Fibroblast of the conjunctiva (primary cell): ENCODE results near the gene MAP1A.
"Not testable (repeated sequence)": the region's sequence is repeated elsewhere in the genome, so short reads cannot be mapped to it uniquely, and the experiment has no call there.

Source experiments
- DNase-seq: peaks from one replicate; pipeline ENCODE4 v3.0.0-alpha.2; 2010; ENCODE audit warnings: low read depth

MAP1A gene

DNA sequence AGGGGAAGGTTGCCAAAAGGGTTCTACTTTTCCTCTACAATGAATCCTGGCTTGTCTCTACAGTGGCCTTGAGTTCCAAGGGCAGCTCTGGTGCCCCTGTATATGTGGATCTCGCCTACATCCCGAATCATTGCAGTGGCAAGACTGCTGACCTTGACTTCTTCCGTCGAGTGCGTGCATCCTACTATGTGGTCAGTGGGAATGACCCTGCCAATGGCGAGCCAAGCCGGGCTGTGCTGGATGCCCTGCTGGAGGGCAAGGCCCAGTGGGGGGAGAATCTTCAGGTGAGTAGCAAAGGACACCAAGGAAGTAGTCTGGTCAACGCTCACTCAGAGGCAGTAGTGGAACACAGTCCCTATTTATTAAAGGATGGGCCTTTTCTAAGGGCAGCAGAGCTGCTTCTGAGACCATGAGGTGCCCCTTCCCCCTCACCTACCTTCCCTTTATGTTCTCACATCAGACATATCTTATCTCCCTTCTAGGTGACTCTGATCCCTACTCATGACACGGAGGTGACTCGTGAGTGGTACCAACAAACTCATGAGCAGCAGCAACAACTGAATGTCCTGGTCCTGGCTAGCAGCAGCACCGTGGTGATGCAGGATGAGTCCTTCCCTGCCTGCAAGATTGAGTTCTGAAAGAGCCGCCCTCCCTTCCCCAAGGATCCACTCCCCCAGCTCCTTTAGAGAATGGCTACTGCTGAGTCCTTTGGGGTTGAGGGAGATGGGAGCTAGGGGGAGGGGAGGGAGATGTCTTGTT, 12.4 kb downstream of the MAP1A start:
- DNase-seq = no peak

DNA sequence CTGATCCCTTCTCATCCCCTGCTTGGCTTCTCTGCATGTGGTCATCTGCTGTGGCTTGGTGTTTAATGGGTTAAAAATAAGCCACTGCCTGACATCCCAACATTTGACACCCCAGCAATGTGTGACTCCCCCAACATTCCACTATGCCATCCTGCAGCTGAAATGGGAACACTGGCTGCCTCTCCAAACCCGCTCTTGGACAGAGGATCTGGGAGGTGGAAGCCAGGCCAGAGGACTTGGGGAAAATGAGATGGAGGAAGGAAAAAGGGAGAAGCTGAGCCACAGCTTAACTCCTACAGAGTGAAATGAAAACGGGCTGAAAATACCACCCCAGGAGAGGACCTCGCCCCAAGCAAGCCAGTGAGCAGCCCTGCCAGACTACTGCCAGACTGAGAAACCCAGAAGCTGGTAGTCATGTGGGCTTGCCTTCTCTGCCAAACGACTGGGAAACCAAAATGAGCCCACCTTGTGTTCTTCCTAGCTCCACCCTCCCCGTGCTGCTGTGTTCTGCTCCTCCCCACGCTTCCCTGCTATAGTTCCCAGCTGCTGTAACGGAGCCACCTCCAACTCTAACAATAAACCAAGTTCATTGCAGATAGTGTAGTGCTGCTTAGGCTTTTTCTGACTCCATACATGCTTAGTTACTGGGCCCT, 13.7 kb downstream of the MAP1A start:
- DNase-seq = no peak

DNA sequence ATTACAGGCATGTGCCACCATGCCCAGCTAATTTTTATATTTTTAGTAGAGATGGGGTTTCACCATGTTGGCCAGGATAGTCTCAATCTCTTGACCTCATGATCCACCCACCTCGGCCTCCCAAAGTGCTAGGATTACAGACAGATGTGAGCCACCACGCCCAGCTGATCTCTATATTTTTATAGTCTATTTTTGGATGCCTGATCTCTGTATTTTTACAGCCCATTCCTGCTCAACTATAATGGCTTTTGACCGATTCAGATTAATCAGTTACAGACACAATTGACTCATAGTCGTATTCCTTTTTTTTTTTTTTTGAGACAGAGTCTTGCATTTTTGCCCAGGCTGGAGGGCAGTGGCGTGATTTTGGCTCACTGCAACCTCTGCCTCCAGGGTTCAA, 15.4 kb downstream of the MAP1A start:
- not testable (repeated sequence) for DNase-seq

DNA sequence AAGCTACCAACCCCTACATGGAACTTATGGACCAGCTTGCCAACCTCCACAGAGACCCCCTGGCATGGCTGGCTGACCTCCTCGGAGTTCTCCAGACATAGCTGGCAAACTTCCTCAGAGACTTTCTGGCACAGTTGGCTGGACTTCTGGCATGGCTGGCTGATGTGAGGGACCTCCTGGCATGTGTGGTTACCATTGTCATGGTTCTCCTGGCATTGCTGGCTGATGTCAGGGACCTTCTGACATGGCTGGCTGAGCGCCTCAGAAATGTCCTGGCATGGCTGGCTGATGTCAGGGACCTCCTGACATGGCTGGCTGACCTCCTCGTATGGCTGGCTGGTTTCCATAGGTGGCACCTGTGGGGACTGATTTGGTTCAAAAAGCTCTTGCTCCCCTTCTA, 17.5 kb downstream of the MAP1A start:
- DNase-seq = no peak

DNA sequence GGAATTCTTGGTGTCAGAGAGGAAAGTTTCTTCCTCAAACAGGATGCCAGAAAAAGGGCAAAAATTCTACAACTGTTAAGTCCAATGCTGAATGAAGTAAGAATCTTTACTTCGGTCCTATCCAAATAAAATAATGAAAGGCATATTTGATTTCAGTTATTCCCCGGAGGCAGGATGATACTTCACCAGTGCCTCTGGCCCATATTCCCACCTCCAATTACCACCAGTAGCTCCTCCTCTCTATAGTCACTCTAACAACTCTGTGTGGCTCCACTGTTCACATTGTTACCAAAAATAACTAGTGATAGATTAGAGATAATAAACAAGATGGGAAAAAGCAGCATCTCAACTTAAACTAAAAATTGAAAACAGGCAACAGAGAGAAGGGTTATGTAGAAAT, 20.7 kb downstream of the MAP1A start:
- DNase-seq = no peak

DNA sequence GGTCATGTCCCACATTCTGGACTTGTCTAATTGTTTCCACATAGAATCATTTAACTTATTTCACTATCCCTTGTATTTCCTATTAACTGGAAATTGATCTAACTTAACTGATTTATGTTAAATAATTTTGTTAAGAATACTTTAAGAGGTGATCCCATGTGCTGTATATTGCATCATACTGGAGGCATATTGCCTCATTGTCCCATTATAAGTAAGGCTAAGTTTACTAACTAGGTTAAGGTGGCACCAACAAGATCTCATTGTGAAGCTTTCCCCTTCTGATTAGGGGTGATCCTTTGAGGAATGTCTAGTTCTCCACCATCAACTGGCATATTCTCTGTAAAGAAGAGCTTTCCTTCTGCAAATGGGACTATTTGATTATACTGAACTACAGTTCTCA, 24.4 kb downstream of the MAP1A start:
- DNase-seq = peak; percentile 35

DNA sequence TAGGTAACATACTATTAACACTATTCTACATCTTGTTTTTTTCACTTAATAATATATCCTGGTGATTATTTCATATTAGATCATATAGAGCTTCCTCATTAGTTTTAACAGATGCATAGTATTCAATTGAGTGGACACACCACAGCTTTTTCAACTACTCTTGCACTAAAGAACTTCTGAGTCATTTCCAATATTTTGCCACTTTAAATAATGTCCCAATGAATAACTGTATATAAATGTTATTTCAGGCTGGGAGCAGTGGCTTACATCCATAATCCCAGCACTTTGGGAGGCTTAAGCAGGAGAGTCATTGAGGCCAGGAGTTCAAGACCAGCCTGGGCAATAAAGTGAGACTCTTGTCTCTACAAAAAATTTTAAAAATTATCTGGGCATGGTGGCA, 26.9 kb downstream of the MAP1A start:
- no peak for DNase-seq

DNA sequence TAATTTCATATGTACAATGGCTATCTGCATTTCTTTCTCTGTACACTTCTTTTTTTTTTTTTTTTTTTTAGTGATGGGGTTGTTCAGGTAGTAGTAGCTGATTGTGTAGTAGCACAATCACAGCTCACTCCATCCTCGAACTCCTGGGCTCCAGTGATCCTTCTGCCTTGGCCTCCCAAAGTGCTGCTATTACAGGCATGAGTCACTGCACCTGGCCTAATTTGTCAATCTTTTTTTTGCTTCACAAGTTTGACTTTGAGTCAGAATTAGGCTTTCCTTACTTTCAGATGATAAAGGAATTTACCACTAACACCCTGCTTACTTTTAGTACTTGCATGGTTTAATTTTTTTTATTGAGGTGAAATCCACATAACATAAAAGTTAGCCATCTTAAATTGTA, 28.0 kb downstream of the MAP1A start:
- DNase-seq = no peak

DNA sequence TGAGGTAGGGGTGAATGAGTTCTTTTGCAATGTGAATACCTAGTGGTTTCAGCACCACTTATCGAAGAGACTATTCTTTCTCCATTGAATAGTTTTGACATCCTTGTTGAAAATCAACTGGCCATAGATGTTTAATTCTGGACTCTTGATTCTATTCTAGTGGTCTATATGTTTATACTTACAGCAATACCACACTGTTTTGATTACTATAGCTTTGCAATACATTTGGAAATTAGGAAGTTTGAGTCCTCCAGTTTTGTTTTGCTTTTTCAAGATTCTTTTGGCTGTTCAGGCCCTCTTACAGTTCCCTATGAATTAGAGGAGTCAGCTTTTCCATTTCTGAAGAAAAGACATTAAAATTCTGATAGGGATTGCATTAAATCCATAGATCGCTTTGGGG, 30.1 kb downstream of the MAP1A start:
- DNase-seq = no peak

DNA sequence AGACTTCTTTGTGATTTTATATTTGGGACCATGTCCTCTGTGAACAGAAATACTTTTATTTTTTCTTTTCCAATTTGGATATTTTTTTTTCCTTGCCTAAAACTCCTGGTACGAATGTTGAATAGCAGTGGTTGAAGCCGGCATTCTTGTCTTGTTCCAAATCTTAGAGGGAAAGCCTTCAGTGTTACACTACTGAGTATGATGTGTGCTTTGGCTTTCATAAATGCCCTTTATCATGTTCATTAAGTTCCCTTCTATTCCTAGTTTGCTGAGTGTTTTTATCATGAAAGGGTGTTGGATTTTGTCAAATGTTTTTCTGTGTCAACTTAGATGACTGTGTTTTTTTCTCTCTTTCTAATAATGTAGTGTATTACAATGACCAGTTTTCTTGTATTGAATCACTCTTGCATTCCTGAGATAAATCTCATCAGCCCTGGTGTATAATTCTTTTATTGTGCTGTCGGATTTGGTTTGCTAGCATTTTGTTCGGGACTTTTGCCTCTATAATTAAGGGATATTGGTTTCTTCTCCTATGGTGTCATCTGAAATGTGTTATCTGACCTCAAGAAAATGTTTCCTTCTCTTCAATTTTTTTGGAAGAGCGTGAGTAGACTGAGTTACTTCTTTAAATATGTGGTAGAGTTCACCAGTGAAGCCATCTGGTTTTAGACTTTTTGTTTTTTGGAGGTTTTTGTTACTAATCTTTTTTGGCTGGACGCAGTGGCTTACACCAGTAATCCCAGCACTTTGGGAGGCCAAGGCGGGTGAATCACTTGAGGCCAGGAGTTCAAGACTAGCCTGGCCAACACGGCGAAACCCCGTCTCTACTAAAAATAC, 33.3 kb downstream of the MAP1A start:
- DNase-seq = peak; percentile 45

DNA sequence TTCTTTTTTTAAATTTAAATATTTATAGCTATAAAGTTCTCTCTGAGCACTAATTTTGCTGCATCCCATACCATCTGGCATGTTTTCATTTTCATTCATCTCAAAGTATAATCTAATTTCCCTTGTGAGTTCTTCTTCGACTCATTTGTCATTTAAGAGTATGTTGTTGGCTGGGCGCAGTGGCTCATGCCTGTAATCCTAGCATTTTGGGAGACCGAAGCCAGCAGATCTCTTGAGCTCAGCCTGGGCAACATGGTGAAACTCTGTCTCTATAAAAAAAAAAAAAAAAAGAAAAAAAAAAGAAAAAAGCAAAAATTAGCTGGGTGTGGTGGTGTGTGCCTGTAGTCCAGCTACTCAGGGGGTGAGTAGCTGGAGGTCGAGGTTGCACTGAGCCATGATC, 34.8 kb downstream of the MAP1A start:
- no peak for DNase-seq

DNA sequence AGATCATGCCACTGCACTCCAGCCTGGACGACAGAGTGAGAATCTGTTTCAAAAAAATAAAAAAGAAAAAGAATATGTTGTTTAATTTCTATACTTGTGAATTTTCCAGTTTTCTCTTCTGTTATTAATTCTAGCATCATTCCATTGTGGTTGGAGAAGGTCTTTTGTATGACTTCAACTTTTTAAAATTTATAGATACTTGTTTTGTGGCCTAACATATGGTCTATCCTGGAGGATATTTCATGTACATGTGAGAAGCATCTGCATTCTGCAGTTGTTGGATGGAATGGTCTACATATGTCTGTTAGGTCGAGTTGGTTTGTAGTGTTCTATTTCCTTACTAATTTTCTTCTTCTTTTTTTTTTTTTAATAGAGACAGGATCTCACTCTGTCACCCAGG, 35.6 kb downstream of the MAP1A start:
- DNase-seq = no peak

DNA sequence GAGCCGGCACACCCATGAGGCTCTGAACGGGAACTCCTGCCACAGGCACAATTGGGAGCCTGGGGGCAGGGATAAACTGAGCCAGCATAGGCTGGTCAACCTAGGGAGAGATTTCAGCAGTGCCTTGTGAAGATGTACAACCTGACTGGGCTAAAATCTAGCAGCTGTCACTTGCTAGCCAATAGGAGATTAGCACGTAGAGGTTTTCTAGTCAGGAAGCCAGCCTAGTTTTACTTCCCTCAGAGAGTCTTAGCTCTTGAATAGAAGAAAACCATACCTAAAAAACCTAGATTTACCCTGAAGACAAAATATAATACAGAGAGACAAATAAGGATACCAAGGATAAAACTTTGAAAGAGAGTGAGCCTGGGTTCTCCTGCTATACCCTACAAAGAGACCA, 45.3 kb downstream of the MAP1A start:
- not testable (repeated sequence) for DNase-seq

DNA sequence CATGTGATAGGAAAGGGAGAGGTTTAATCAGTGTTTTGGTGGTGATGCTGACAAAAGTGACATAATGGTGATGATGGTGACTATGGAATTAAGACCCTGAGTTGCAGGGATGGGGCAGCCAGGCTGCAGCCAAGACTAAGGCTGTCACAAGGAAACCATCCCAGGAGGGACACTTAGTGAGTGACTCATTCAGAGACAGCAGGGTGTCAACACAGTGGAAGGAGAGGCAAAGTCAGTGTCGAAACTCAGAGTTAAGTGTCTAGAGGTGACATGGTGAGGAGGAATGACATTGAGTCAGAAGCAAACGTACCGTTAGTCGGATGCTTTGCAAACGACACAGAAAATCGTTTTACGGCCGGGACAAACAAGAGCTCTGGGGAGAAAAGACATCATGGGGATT, 46.4 kb downstream of the MAP1A start:
- DNase-seq = not testable (repeated sequence)

DNA sequence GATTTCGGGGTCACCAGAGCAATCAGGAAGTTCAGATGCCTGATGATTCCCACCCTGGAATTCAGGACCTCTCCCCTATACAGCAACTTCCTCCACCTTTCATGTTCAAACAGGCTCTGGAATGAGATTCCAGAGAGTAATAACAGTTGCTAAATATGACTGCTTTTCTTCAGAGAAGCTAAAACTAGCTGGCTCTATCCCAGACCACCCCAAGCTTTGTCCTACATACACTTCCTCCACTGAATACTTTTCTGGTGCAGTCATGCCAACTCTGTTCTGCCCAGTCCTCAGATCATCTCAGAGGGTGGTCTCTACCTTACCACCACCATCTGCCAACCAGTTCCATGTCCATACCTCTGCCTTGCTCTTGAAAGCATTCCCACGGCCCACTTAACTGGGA, 49.2 kb downstream of the MAP1A start:
- not testable (repeated sequence) for DNase-seq

DNA sequence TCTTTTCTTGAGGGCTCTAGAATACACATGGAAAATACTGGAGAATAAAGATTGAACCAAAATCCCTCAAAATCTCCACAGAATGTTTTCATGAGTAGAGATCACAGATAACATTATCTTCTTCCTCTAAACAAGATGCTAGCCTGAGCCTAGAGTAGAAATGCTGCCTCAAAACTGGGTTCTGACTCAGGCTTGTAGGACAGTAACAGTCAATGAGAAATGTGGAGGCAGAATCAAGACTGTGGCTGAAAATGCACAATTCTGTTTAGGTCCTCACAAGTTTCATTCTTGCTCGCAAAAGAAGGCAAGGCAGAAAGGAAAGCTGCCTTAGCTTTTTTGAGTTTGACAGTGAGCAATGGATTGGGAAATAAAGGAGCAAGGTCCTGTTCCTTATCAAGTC, 57.2 kb downstream of the MAP1A start:
- not testable (repeated sequence) for DNase-seq
